GM19372 (cell line): ENCODE data around the gene PARD3.
"Not testable (repeated sequence)": the region's sequence is repeated elsewhere in the genome, so short reads cannot be mapped to it uniquely, and the experiment has no call there.

Experiments used
- ATAC-seq: cut with Tn5 transposase; IDR thresholded peaks from one replicate; pipeline ENCODE4 v1.9.1; 2021; ENCODE audit warnings: mild to moderate bottlenecking, low read depth, moderate library complexity; ENCODE audit not compliant: unreplicated experiment

PARD3 gene

GRCh38 chr10:34658934-34659333 lies 156.2 kb downstream of the PARD3 start:
- ATAC-seq, result no peak

GRCh38 chr10:34656661-34657060 lies 158.4 kb downstream of the PARD3 start:
- no peak for ATAC-seq

GRCh38 chr10:34655286-34656170 lies 159.6 kb downstream of the PARD3 start:
- ATAC-seq, result no peak

- ATAC-seq, result no peak
Observed at GRCh38 chr10:34654211-34654610, 160.9 kb downstream of the PARD3 start.

DNA sequence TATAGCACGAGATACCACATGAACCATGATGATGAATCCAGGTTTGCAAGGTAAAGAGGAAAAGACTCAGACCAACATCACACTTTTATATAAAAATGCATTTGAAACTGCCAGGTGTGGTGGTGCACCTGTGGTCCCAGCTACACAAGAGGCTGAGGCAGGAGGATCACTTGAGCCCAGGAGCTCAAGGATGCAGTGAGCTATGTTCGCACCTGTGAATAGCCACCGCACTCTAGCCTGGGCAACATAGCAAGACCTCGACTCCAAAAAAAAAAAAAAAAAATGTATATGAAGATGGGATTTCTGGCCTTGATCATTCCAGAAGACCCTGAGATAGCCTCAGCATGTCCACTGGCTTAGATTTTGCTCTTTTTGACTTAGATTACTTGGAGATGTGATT lies 161.6 kb downstream of the PARD3 start:
- no peak for ATAC-seq

DNA sequence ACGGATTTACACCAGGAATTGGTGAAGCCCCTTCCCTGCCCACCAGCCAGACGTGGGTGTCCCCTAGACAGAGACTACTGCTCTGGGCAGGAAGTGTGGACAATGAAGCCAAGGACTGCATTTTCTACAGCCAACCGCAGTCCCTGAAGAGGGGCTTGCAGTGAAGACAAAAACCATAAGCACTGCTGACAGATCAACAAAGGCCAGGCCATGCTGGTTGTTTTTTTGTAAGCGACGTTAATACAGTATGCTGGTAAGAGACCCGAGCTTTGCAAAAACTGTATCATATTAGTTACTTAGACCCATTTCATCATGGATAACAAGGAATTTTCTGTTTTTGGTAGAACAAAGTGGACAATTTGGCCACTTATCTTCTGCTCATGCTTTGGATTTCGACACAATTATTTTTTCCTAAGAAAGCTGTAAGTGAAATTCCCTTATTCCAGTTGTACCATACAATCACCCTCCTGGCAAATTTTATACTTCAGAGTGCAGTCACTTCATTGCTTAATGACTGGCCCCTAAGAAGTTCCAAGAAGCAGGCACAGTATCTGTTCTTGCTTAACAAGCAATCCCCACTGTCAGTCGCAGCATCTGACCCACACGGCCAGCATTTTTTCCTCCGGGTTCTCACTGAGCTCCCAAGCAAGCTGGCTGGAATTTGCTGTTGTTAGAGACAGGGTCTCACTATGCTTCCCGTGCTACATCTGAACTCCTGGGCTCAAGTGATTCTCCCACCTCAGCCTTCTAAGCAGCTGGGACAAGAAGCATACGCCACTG lies 163.5 kb downstream of the PARD3 start:
- no peak for ATAC-seq

DNA sequence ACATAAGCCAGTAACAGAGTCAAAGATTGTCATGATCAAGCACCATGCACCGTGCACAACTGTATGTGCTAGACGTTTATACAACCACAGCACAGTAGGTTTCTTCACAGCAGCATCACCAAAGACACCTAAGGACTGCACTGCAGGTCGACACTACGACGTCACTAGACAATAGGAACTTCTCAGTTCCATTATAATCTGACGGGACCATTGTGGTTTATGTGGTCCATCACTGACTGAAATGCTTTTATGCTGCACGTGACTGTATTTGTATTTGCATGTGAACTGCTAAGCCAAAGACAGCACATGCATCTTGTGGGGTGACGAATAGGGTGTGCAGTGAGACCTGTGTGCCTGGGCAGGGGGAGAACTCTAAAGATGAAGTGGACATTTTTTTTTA lies 164.9 kb downstream of the PARD3 start:
- ATAC-seq, result no peak

- no peak for ATAC-seq
Observed at GRCh38 chr10:34649385-34649784, 165.7 kb downstream of the PARD3 start.

DNA sequence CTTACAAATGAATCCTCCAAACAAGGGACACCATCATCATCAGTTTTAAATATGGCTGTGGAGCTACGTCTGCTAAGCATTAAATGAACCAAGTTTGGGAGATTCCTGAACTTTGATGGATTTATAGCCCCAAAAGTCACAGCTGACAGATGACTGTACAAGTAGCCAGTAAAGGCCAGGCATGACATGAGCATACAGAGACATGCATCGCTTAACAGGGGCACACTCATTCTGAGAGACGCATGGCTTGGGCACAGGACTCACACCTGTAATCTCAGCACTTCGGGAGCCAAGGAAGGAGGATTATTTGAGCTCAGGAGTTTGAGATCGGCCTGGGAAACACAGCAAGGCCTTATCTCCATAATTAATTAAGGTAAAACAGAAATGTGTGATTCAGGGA lies 166.2 kb downstream of the PARD3 start:
- ATAC-seq, result no peak

- no peak for ATAC-seq
Observed at GRCh38 chr10:34647875-34648865, 166.9 kb downstream of the PARD3 start.

DNA sequence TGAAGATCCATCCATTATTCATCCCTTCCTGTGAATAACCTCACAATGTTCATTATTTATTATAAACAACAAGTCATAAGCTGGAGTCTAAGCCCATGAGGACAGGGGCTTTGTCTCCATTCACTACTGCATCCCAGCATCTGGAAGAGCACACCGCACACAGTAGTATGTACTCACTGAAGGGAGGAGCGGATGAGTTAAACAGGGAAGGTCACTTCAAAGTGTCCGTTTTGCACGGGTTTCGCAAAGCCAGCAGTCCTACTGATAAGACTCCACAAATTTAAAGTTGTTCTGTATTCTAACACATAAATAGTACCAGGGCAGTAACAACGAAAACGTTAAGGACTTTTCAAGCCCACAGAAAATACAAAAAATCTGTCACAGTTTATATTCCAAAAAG lies 167.9 kb downstream of the PARD3 start:
- no peak for ATAC-seq

DNA sequence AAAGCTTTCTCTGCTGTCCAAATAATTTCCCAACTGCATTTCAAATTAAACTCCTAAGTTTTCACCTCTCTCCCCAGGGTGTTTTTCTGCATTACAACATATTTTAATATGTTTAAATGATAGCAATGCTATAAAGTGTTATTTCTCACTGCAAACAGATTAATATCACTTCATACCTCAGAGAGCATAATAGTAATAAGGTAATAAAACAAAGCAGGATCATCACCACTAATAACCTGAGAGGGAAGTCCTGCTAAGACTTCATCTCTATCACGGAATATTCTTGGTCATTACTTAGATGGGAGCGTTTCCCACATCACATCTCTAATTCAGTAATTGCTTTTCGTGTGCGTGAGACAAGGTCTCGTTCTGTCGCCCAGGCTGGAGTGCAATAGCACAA lies 168.8 kb downstream of the PARD3 start:
- ATAC-seq, result no peak

DNA sequence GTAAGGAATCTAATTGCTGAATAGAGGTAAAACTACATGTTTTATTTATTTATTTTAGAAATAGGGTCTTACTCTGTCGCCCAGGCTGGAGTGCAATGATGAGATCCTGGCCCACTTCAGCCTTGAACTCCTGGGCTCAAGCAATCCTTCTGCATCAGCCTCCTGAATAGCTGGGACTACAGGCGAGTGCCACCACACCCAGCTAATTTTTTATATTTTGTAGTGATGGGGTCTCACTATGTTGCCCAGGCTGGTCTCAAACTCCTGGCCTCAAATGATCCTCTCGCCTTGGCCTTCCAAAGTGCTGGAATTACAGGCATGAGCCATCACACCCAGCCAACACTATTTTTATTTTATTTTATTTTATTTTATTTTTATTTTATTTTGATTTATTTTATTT lies 170.3 kb downstream of the PARD3 start:
- ATAC-seq, result not testable (repeated sequence)

DNA sequence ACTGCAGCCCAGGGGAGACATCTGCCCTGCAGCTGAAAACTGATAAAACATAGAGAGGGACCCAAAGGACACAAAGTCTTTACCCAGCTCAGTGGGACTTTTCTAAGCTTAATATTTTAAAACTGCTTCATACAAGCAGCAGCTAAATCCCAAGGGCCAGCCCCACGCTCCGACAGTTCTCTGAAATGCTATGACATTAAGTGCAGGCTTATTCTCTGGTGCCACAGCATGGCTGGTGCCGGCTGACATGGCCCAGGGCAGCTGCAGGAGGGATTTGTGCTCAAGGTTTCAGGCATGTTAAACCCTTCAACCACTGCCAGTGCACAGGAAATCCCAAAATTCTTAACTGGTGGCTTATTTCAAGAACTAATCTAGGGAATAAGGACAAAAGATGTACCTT lies 170.9 kb downstream of the PARD3 start:
- no peak for ATAC-seq

GRCh38 chr10:34643620-34644019 lies 171.5 kb downstream of the PARD3 start:
- ATAC-seq, result no peak

- no peak for ATAC-seq
Observed at GRCh38 chr10:34641913-34642558, 173.1 kb downstream of the PARD3 start.

- no peak for ATAC-seq
Observed at GRCh38 chr10:34641147-34641912, 173.8 kb downstream of the PARD3 start.

GRCh38 chr10:34638406-34639054 lies 176.6 kb downstream of the PARD3 start:
- no peak for ATAC-seq

- ATAC-seq, result peak; percentile 80
Observed at GRCh38 chr10:34637418-34637911, 177.6 kb downstream of the PARD3 start.
